MV-4-11 (cell line): Measurements from ENCODE around the gene CLCN4.

Experiments used
- DNase-seq: peaks from one replicate; lab custom pipeline; 2025; lab: John Stamatoyannopoulos, UW

Gene CLCN4

GRCh38 chrX:10197279-10198210 lies 40.8 kb downstream of the CLCN4 start:
- DNase-seq, result no peak

GRCh38 chrX:10198254-10198653 lies 41.5 kb downstream of the CLCN4 start:
- DNase-seq, result peak; percentile 46

GRCh38 chrX:10199212-10199611 lies 42.4 kb downstream of the CLCN4 start:
- DNase-seq, result peak; percentile 97

GRCh38 chrX:10203617-10204016 lies 46.8 kb downstream of the CLCN4 start:
- no peak for DNase-seq

- DNase-seq, result no peak
Measured at GRCh38 chrX:10206317-10206716, 49.5 kb downstream of the CLCN4 start.

- DNase-seq, result no peak
Measured at GRCh38 chrX:10208281-10208856, 51.6 kb downstream of the CLCN4 start.

- DNase-seq, result no peak
Measured at GRCh38 chrX:10208953-10209352, 52.2 kb downstream of the CLCN4 start.

GRCh38 chrX:10212395-10212794 lies 55.6 kb downstream of the CLCN4 start:
- DNase-seq, result no peak

GRCh38 chrX:10213716-10214115 lies 56.9 kb downstream of the CLCN4 start:
- DNase-seq, result no peak

GRCh38 chrX:10216208-10216607 lies 59.4 kb downstream of the CLCN4 start:
- DNase-seq, result no peak

GRCh38 chrX:10217198-10217597 lies 60.4 kb downstream of the CLCN4 start:
- peak; percentile 32 for DNase-seq

- DNase-seq, result no peak
Measured at GRCh38 chrX:10221651-10222050, 64.9 kb downstream of the CLCN4 start.

GRCh38 chrX:10223276-10223675 lies 66.5 kb downstream of the CLCN4 start:
- DNase-seq, result no peak

- DNase-seq, result no peak
Measured at GRCh38 chrX:10223781-10224180, 67.0 kb downstream of the CLCN4 start.

GRCh38 chrX:10230222-10230621 lies 73.4 kb downstream of the CLCN4 start:
- no peak for DNase-seq

GRCh38 chrX:10231461-10231860 lies 74.7 kb downstream of the CLCN4 start:
- no peak for DNase-seq

GRCh38 chrX:10233173-10233572 lies 76.4 kb downstream of the CLCN4 start:
- DNase-seq, result no peak

- no peak for DNase-seq
Measured at GRCh38 chrX:10233696-10234095, 76.9 kb downstream of the CLCN4 start.

- DNase-seq, result peak; percentile 48
Measured at GRCh38 chrX:10235851-10236250, 79.1 kb downstream of the CLCN4 start.

- DNase-seq, result no peak
Measured at GRCh38 chrX:10237241-10237640, 80.5 kb downstream of the CLCN4 start.

GRCh38 chrX:10239611-10240064 lies 82.9 kb downstream of the CLCN4 start:
- no peak for DNase-seq

GRCh38 chrX:10240918-10241317 lies 84.1 kb downstream of the CLCN4 start:
- no peak for DNase-seq

- no peak for DNase-seq
Measured at GRCh38 chrX:10242026-10242425, 85.3 kb downstream of the CLCN4 start.
